HCT116 (cell line): ENCODE measurements around the gene PACSIN2.

ENCODE experiments used
- SP1 ChIP-seq: IDR thresholded peaks from 2 replicates; pipeline ENCODE4 v1.6.1; 2012; ENCODE audit warnings: low read depth
- TF ChIP-seq, protein P1 (sequence below), 3 experiments: fragments of 200-600 bp in 1 of 3; sonication (generic) in 1 of 3; IDR thresholded peaks in 2 of 3; conservative IDR thresholded peaks in 1 of 3; 2 replicates each; pipeline ENCODE4 v1.5.1; 2012 to 2017; ENCODE audit warnings: low read depth in 2 of 3, low read length in 2 of 3, antibody characterized with exemption in 1 of 3, borderline replicate concordance in 1 of 3, control low read depth in 1 of 3, mild to moderate bottlenecking in 1 of 3, mixed read lengths in 1 of 3, mixed run types in 1 of 3, moderate library complexity in 1 of 3; ENCODE audit not compliant: insufficient read depth in 1 of 3
- TF ChIP-seq, protein P2 (sequence below): IDR thresholded peaks from 2 replicates; pipeline ENCODE4 v1.6.1; 2012

DNA sequence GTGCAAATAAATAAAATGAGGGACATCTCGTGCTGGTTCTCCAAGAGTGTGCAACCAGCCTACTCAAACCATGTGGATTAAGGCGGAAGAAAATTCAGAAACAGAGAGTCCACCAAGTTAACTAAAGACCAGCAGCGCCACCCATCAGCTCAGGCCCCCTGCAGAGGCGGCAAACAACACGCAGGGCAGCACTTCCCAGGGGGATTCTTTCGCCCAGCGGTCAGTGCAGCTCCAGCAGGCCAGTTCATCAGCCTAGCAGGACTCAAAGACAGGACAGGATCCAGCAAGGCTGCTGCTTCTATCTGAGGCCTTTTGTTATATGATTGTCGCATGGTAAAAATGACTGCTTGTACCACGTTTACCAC is 51.7 kb downstream of the PACSIN2 start:
- TF ChIP-seq, protein P1, sequence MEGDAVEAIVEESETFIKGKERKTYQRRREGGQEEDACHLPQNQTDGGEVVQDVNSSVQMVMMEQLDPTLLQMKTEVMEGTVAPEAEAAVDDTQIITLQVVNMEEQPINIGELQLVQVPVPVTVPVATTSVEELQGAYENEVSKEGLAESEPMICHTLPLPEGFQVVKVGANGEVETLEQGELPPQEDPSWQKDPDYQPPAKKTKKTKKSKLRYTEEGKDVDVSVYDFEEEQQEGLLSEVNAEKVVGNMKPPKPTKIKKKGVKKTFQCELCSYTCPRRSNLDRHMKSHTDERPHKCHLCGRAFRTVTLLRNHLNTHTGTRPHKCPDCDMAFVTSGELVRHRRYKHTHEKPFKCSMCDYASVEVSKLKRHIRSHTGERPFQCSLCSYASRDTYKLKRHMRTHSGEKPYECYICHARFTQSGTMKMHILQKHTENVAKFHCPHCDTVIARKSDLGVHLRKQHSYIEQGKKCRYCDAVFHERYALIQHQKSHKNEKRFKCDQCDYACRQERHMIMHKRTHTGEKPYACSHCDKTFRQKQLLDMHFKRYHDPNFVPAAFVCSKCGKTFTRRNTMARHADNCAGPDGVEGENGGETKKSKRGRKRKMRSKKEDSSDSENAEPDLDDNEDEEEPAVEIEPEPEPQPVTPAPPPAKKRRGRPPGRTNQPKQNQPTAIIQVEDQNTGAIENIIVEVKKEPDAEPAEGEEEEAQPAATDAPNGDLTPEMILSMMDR (IDR thresholded peaks at IDR 0.05 in 2 of 3, conservative IDR thresholded peaks at IDR 0.05 in 1 of 3; ENCODE audit: borderline replicate concordance in 1 of 3, insufficient read depth in 1 of 3, low read depth in 2 of 3, low read length in 2 of 3): no peak
- TF ChIP-seq SP1: no peak
- TF ChIP-seq, protein P2, sequence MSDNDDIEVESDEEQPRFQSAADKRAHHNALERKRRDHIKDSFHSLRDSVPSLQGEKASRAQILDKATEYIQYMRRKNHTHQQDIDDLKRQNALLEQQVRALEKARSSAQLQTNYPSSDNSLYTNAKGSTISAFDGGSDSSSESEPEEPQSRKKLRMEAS: no peak
